ENCODE data around the gene TMEM106C.

Gene TMEM106C

DNA sequence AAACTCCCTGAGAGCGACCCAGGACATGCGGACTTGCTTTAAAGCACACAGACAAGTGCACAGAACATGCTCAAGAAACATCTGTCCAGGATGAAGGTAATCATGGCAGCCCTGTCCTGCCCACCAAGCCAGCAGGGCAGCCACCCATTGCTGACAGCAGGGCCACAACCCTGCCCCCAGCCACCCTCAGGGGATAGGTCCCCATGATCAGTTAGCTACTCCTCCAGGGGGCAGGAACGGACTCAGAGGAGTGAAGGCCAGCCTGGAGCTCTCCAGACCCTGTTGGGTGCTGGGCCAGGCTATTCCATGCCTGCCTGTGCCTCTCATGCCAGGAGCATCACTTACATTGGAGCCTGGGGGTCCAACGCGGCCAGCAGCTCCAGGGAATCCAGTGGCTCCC, 15.8 kb downstream of the TMEM106C start:
- no peak for TF ChIP-seq RAD21 (IDR thresholded peaks at IDR 0.05; ENCODE audit: low read depth)
- TF ChIP-seq, protein P1, sequence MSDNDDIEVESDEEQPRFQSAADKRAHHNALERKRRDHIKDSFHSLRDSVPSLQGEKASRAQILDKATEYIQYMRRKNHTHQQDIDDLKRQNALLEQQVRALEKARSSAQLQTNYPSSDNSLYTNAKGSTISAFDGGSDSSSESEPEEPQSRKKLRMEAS (IDR thresholded peaks at IDR 0.05), result no peak
- TF ChIP-seq, protein P2, sequence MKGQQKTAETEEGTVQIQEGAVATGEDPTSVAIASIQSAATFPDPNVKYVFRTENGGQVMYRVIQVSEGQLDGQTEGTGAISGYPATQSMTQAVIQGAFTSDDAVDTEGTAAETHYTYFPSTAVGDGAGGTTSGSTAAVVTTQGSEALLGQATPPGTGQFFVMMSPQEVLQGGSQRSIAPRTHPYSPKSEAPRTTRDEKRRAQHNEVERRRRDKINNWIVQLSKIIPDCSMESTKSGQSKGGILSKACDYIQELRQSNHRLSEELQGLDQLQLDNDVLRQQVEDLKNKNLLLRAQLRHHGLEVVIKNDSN (IDR thresholded peaks at IDR 0.05), result no peak
- TF ChIP-seq TAF1 (IDR thresholded peaks at IDR 0.05; ENCODE audit: low read depth), result no peak

DNA sequence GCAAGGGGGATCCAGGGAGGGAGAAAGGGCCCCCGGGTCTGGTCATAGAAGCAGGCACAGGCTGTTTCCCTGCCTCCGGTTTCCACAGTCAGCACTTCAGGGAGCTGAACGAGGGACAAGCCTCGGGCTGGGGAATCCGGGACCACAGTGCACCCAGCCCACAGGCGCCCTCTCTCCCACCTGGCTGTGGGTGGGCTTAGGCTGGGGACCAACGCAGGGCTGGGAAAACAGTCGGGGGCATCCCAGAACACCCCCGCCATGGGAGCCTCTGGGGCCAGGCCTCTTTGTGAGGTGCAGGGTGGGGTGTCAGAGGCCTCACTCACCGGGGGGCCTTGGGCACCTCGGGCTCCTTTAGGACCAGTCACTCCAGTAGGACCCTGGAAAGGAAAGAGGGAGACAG, 16.3 kb downstream of the TMEM106C start:
- TF ChIP-seq RAD21 (IDR thresholded peaks at IDR 0.05; ENCODE audit: low read depth) (no peak), TEAD4 (IDR thresholded peaks at IDR 0.05) (no peak), NFIC (IDR thresholded peaks at IDR 0.05) (no peak), TAF1 (IDR thresholded peaks at IDR 0.05; ENCODE audit: low read depth) (no peak), ZBTB7A (IDR thresholded peaks at IDR 0.05; ENCODE audit: low read depth) (no peak), CEBPB (IDR thresholded peaks at IDR 0.05) (no peak), CREB1 (IDR thresholded peaks at IDR 0.05; ENCODE audit: low read depth) (no peak), EP300 (IDR thresholded peaks at IDR 0.05; ENCODE audit: borderline replicate concordance) (no peak), TCF12 (IDR thresholded peaks at IDR 0.05; ENCODE audit: low read depth) (no peak), EGR1 (IDR thresholded peaks at IDR 0.05) (no peak), YY1 (IDR thresholded peaks at IDR 0.05; ENCODE audit: low read depth) (no peak), FOXM1 (IDR thresholded peaks at IDR 0.05; ENCODE audit: borderline replicate concordance, low read depth) (no peak)
- TF ChIP-seq, protein P2 (IDR thresholded peaks at IDR 0.05), result no peak
- TF ChIP-seq, protein P3, sequence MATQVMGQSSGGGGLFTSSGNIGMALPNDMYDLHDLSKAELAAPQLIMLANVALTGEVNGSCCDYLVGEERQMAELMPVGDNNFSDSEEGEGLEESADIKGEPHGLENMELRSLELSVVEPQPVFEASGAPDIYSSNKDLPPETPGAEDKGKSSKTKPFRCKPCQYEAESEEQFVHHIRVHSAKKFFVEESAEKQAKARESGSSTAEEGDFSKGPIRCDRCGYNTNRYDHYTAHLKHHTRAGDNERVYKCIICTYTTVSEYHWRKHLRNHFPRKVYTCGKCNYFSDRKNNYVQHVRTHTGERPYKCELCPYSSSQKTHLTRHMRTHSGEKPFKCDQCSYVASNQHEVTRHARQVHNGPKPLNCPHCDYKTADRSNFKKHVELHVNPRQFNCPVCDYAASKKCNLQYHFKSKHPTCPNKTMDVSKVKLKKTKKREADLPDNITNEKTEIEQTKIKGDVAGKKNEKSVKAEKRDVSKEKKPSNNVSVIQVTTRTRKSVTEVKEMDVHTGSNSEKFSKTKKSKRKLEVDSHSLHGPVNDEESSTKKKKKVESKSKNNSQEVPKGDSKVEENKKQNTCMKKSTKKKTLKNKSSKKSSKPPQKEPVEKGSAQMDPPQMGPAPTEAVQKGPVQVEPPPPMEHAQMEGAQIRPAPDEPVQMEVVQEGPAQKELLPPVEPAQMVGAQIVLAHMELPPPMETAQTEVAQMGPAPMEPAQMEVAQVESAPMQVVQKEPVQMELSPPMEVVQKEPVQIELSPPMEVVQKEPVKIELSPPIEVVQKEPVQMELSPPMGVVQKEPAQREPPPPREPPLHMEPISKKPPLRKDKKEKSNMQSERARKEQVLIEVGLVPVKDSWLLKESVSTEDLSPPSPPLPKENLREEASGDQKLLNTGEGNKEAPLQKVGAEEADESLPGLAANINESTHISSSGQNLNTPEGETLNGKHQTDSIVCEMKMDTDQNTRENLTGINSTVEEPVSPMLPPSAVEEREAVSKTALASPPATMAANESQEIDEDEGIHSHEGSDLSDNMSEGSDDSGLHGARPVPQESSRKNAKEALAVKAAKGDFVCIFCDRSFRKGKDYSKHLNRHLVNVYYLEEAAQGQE (IDR thresholded peaks at IDR 0.05; ENCODE audit: low read depth), result no peak
- TF ChIP-seq, protein P1 (IDR thresholded peaks at IDR 0.05), result no peak

DNA sequence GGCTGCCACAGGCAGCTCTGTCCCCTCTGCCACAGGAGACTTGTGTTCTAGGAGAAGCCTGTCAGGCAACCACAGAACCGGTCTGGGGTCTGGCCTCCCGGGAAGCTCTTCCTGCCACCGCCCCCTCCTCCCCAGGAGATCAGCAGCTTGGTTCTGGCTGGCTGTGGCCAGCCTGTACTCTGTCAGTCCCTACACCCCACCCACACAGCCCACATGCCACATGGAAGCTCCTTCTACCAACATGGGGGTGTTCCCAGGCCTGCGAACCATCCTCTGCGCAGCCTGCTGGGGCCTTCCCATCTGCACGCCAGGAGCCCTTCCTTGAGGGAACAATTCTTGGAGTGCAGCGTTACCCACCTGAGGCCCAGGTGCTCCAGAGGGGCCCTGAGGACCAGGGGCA, 16.8 kb downstream of the TMEM106C start:
- TF ChIP-seq, protein P3 (IDR thresholded peaks at IDR 0.05; ENCODE audit: low read depth), result no peak
- TF ChIP-seq, protein P2 (IDR thresholded peaks at IDR 0.05), result no peak
- TF ChIP-seq EP300 (IDR thresholded peaks at IDR 0.05; ENCODE audit: borderline replicate concordance), result no peak
- TF ChIP-seq YY1 (IDR thresholded peaks at IDR 0.05; ENCODE audit: low read depth), result no peak
- no peak for TF ChIP-seq ZBTB7A (IDR thresholded peaks at IDR 0.05; ENCODE audit: low read depth)
- TF ChIP-seq TCF12 (IDR thresholded peaks at IDR 0.05; ENCODE audit: low read depth), result no peak
- no peak for TF ChIP-seq TEAD4 (IDR thresholded peaks at IDR 0.05)
- no peak for TF ChIP-seq EGR1 (IDR thresholded peaks at IDR 0.05)
- TF ChIP-seq, protein P1 (IDR thresholded peaks at IDR 0.05), result no peak
- TF ChIP-seq RAD21 (IDR thresholded peaks at IDR 0.05; ENCODE audit: low read depth), result no peak
- TF ChIP-seq NFIC (IDR thresholded peaks at IDR 0.05), result no peak
- TF ChIP-seq CEBPB (IDR thresholded peaks at IDR 0.05), result no peak
- TF ChIP-seq CREB1 (IDR thresholded peaks at IDR 0.05; ENCODE audit: low read depth), result no peak
- TF ChIP-seq FOXM1 (IDR thresholded peaks at IDR 0.05; ENCODE audit: borderline replicate concordance, low read depth), result no peak
- TF ChIP-seq TAF1 (IDR thresholded peaks at IDR 0.05; ENCODE audit: low read depth), result no peak

DNA sequence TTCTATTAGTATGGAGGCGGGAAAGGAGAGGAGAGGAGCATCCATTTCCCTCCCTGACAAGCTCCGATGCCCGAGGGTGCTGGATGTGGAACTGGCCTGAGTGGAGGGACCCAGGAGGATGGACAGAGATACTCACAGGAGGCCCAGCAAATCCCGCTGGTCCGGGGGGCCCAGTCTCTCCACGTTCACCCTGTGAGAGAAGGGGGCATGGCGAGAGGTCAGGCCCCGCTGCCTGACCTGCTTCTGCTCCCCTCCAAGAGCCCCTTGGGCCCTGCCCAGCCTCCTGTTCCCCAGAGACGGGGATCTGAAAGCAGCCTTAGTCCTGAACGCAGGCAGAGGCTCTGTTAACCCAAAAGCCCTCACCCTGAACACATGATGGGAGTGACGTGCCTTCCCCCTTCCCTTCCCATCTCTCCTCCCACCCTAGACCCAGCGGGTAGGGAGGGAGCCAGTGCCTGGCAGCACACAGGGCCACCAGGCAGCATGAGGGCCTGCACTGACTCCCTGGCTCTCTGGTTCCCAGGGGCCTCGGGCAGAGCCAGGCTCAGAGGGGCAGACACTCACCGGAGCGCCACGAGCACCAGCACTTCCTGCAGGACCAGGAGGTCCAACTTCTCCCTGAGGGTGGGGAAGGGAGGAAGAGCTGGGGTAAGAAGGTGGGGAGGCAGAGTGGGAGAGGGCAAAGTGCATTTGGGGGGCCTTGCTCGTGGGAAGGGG, 17.5 kb downstream of the TMEM106C start:
- TF ChIP-seq ZBTB7A (IDR thresholded peaks at IDR 0.05; ENCODE audit: low read depth) (no peak), EGR1 (IDR thresholded peaks at IDR 0.05) (no peak), NFIC (IDR thresholded peaks at IDR 0.05) (no peak), EP300 (IDR thresholded peaks at IDR 0.05; ENCODE audit: borderline replicate concordance) (no peak), TAF1 (IDR thresholded peaks at IDR 0.05; ENCODE audit: low read depth) (no peak), TEAD4 (IDR thresholded peaks at IDR 0.05) (no peak), CEBPB (IDR thresholded peaks at IDR 0.05) (no peak), CREB1 (IDR thresholded peaks at IDR 0.05; ENCODE audit: low read depth) (no peak), YY1 (IDR thresholded peaks at IDR 0.05; ENCODE audit: low read depth) (no peak), TCF12 (IDR thresholded peaks at IDR 0.05; ENCODE audit: low read depth) (no peak), FOXM1 (IDR thresholded peaks at IDR 0.05; ENCODE audit: borderline replicate concordance, low read depth) (no peak), RAD21 (IDR thresholded peaks at IDR 0.05; ENCODE audit: low read depth) (no peak)
- TF ChIP-seq, protein P3 (IDR thresholded peaks at IDR 0.05; ENCODE audit: low read depth), result no peak
- TF ChIP-seq, protein P2 (IDR thresholded peaks at IDR 0.05), result no peak
- TF ChIP-seq, protein P1 (IDR thresholded peaks at IDR 0.05), result no peak

Measured in Ishikawa (cell line).